HG03521 (cell line): ENCODE data around the gene OLFML2A.
"Not testable (repeated sequence)": the region's sequence is repeated elsewhere in the genome, so short reads cannot be mapped to it uniquely, and the experiment has no call there.

Experiments used
- ATAC-seq: cut with Tn5 transposase; IDR thresholded peaks from one replicate; pipeline ENCODE4 v1.9.1; 2021; ENCODE audit warnings: mild to moderate bottlenecking, moderate library complexity; ENCODE audit not compliant: unreplicated experiment

Gene OLFML2A

DNA sequence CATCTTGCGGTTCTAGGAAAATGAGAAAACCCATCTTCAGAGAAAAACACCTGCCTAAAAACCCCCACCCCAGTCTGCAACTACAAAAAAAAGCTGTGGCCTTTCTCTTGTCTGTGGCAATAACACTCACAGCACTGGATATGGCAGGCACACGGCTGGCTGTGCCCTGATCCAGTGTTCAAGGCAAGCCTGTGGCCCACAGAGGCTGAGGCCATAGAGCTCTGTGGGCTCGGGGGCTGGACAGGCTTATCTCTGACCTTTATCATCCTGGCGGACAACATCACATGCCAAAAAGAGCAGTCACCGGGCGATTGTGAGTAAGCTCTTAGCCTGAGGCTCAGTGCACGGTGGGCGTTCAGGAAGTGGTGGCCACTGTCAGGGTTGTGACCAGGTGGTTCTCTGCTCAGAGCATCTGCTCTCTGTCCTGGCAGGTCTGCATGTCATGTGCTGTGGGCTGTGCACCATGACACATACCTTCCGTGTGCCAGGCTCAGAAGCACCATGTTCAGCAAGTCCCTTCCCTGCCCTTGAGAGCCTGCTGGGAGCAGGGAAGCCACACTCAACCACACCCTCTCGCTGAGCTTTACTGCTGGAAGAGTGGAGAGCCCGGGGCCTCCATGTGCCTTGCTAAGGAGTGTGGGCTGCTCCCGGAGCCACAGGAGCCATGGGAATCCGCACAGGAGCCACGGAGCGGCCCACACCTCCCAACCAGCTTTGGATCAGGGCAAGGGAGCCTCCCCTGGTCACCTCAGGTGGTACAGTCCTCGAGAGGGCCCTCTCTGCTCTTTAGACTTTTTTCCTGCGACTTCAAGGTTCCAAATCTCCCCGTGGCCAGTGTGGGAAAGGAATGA, 41.7 kb downstream of the OLFML2A start:
- no peak for ATAC-seq

DNA sequence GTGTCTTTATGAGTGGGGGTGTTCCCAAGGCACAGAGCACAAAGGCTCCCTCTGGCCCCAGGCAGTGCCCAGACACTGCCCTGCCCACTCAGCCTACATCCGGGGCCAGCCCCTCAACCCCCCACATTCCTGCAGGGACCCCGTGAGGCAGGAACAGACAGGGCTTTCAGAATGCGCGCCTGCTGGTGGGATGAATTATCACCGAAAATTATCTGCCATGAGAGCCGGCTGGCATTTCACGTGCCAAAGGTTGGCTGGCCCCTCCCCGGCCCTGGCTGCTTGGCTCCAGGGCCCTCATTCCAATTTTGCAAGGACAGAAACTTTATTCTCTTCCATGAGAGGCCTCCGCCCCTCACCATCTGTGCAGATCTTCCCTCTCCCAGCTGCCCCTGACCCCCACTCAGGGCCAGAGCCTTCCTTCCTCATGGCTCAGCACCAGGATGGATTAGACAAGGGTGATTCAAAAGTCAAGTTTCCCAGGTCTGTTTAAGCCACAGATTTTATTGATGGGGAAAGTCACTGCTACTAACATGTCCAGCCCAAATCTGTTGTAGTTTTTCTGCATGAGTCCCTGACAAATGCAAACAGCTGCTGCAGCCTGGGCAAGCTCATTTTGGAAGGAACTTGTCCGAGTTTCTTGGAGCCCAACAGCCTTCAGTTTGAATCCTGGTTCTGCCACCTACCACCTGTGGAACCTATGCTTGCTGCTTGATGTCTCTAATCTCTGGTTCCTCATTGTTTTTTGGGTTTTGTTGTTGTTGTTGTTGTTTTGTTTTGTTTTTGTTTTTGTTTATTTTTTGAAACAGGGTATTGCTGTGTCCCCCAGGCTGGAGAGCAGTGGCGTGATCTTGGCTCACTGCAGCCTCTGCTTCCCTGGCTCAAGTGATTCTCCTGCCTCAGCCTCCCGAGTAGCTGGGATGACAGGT, 44.0 kb downstream of the OLFML2A start:
- no peak for ATAC-seq

DNA sequence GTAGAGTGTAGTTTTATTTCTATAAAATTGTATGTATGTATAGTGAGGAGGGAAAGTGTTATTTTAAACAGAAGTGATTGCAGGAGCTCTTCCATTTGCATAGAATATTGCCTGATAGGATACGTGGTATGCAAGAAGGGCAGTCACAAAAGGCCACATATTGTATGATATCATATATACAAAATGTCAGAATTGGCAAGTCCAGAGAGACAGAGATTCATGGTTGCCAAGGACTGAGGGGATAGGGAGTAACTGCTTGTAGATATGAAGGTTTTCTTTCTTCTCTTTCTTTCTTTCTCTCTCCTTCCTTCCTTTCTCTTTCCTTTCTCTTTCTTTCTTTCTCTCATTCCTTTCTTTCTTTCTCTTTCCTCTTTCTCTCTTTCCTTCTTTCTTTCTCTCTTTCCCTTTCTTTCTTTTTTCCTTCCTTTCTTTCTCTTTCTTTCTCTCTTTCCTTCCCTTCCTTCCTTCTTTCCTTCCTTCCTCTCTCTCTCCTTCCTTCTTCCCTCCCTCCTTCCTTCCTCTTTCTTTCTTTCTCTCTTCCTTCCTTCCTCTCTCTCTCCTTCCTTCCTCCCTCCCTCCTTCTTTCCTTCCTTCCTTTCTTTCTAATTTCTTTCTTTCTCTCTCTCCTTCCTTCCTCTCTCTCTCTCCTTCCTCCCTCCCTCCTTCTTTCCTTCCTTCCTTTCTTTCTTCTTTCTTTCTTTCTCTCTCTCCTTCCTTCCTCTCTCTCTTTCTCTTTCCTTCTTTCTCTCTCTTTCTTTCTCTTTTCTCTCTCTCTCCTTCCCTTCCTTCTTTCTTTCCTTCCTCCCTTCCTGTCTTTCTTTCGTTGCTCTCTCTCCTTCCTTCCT, 51.8 kb downstream of the OLFML2A start:
- ATAC-seq: no peak

GRCh38 chr9:124829334-124829669, 52.4 kb downstream of the OLFML2A start:
- ATAC-seq: no peak

- no peak for ATAC-seq
These were observed 53.7 kb downstream of the OLFML2A start for GRCh38 chr9:124830593-124830992.

DNA sequence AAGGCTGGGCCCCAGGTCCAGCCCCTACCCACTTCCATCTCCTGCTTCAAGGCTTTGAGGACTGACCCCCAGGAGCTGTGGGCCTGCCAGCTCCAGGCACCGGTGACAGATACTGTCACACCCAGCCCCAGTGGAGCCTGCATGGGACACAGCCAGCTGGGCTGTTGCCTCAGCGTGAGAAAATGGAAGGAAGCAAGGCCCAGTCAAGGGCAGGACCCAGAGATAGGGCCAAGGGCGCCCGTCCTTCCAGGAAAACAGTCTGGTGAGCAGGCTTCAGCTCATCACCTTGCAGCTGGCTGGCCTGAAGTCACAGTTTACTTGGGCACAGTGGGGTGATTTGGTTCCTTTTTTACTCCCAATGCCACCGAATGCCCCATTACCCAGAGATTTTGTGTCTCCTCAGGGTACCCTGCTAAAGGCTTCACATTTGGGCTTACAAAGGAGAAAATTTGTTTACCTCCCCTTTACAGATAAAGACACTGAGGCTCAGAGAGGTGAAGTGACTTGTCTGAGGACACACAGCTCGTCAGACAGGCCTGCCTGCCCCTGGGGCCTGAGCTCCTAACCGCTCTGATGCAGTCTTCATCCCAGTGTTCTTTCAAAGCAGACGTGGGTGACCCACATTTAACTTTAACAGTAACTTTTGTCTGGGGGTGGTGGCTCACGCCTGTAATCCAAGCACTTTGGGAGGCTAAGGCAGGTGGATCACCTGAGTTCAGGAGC, 54.9 kb downstream of the OLFML2A start:
- ATAC-seq: no peak

DNA sequence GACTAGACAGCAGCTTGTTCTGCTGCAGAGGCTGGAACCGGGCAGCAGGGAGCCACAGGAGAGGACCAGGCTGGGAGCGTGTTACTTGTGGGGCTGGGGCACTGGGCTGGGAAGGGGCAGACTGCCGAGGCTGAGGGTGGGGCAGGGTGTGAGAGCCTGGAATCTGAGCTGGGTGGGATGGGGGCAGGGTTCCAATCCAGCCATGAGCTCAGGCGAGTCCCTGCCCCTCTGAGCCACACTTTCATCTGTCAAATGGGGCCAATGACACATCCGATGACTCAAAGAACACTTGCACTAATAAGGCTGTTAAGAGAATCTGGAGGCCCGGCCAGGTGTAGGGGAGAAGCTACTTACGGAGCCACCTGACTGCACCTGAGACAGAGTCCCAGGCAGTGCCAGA, 57.7 kb downstream of the OLFML2A start:
- ATAC-seq: no peak

DNA sequence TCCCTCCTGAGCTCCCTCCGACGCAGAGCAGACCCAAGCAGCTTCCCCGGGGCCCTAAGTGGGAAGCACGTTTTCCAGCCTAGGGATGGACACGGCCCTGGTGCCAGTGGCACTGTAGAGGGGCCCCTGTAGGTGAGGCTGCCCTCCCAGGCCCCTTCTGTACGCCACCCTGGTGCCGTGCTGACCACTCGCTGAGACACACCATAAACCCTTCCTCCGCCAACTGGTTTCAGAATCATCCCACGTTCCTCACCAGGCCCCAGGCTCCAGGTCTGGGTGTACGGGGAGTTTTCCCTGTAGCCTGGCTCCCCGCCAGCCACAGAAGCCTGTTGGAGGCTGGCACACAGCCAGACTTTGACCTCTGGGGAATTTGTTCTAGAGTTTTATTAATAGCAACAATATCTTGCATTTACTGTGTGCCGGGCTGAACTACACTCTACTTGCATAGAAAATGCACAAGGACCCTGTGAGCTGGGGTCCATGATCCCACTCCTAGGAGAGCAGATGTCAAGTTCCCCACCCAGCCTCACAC, 58.2 kb downstream of the OLFML2A start:
- ATAC-seq: no peak

GRCh38 chr9:124838132-124838531, 61.2 kb downstream of the OLFML2A start:
- ATAC-seq: not testable (repeated sequence)

- ATAC-seq: not testable (repeated sequence)
These were observed 61.8 kb downstream of the OLFML2A start for GRCh38 chr9:124838567-124839275.

DNA sequence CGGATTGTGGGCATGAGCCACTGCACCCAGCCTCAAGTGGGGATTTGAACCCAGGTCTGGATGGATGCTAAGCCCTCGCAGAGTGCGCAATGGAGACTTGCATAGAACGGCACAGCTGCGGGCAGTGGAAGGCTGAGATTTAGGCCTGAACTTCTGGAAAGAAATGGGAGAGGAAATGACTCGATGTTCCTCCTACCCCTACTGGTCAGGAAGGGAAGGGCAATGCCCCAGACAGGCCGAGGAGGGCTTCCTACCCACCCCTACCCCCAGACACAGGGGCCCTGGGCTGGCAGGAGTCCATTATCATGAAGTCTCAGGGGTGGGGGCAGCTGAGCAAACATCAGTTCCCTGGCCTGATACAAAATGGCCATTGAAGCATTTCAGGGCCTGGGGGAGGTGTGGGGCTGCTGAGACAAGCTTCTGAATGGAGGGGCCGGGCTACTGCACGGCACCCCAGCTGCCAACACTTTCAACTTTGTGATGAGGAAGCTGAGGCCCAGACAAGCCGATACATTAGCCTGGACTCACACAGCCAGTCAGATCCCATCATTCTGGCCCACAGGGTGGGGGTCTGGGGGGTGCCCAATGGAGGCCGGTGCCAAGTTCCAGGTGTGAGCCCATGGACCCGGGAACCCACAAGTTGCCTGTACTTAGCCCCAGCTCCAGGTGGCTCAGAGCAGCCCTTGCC, 62.8 kb downstream of the OLFML2A start:
- no peak for ATAC-seq

DNA sequence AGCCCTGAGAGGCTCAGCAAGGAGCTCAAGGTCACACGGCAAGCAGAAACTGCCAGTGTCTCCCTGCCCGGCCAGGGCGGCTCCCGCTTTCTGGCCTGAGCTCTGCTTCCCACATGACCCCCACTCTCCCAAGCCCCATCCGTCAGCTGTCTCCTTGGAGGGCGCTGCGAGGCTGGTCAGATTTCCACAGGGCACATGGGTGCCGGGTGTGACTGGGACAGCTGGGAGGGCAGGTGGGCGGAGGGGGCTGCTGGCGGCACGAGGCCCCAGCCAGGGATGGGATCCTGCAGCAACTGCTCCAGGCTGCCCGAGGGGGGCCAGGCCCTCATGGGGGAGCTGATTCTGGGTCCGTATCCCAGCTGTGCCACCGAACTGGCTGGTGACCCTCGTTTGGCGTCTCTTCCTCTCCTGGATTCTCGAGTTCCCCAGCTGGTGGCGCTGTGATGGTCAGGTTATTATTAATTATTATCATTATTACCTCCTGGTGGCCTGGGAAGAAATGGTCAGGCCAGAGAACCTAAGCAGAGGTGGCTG, 63.4 kb downstream of the OLFML2A start:
- no peak for ATAC-seq

- ATAC-seq: no peak
These were observed 64.3 kb downstream of the OLFML2A start for GRCh38 chr9:124841075-124841821.

- ATAC-seq: no peak
These were observed 66.6 kb downstream of the OLFML2A start for GRCh38 chr9:124843456-124844034.

DNA sequence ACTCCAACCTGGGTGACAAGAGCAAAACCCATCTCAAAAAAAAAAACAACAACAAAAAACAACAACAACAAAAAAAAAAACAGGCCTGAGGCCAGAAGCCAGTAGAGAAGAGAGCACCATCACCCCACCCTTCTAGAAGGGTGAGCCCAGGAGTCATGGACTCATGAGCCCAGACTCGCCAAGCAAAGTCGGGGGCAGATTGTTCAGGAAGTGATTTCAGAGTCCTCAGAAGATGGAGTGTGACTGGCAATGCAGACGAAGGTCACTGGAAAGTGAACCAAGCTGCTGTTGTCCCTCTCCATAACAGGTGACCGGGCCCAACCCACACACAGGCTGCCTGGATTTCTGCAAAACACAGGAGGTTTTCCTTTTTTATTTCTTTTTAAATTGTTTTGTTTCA, 67.4 kb downstream of the OLFML2A start:
- ATAC-seq: no peak

GRCh38 chr9:124846467-124846866, 69.5 kb downstream of the OLFML2A start:
- not testable (repeated sequence) for ATAC-seq

GRCh38 chr9:124846969-124847368, 70.0 kb downstream of the OLFML2A start:
- no peak for ATAC-seq

DNA sequence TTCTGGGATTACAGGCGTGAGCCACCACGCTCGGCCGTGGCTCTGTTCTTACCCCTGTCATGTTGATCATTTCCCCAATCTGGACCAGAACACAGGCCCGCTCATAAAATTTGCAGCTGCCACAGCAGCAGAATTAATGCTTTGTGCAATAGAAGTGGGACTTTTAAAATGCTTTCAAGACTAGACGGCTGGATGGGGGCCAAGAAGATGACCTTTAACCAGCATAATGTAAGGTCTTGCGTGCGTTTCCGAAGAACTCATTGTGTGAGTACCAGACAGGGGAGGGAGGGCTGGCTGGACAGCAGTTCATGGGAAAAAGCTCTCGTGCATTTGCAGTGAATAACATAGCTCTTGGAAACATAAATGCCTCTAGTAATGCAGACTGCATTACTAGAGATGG, 72.9 kb downstream of the OLFML2A start:
- ATAC-seq: no peak
